Lung (tissue), 12 donors: ENCODE measurements around the gene ELP4. TPM values are rescaled to one million over a fixed set of nuclear protein-coding genes. Genes with fewer than 3 reads are reported as not detected.

Source experiments
- ATAC-seq: fragments of 200-7000 bp; cut with Tn5 transposase; one replicate; pipeline ENCODE4 v1.9.1; 2020; ENCODE audit warnings: moderate number of reproducible peaks; ENCODE audit not compliant: insufficient read depth, low FRiP score
- DNase-seq, 3 donors: peaks; one replicate each; pipeline ENCODE4 v3.0.0-alpha.2; 2013 to 2017
- H3K27ac ChIP-seq, 2 donors: one replicate each; pipeline ENCODE4 v1.5.1; 2013; ENCODE audit warnings: mild to moderate bottlenecking in 2 of 2, moderate library complexity in 2 of 2, control low read depth in 1 of 2, inconsistent platforms in 1 of 2, low read depth in 1 of 2, low read length in 1 of 2
- H3K27me3 ChIP-seq, 3 donors: one replicate each; pipeline ENCODE4 v1.5.1; 2013; ENCODE audit warnings: low read length in 2 of 3; ENCODE audit not compliant: control insufficient read depth in 3 of 3, insufficient read depth in 3 of 3
- H3K36me3 ChIP-seq, 4 donors: one replicate each; pipeline ENCODE4 v1.5.1; 2013; ENCODE audit warnings: low read length in 4 of 4, mild to moderate bottlenecking in 1 of 4, moderate library complexity in 1 of 4; ENCODE audit not compliant: control insufficient read depth in 4 of 4, insufficient read depth in 4 of 4
- H3K4me1 ChIP-seq, 5 donors: one replicate each; pipeline ENCODE4 v1.5.1; 2013; ENCODE audit warnings: low read length in 5 of 5, mild to moderate bottlenecking in 2 of 5, moderate library complexity in 1 of 5; ENCODE audit not compliant: control insufficient read depth in 5 of 5, insufficient read depth in 5 of 5
- H3K4me3 ChIP-seq: one replicate; pipeline ENCODE4 v1.5.1; 2013; ENCODE audit warnings: mild to moderate bottlenecking, control low read depth, moderate library complexity
- H3K9ac ChIP-seq, 2 donors: one replicate each; pipeline ENCODE4 v1.5.1; 2013; ENCODE audit warnings: low read length in 2 of 2, control low read depth in 1 of 2; ENCODE audit not compliant: insufficient read depth in 1 of 2
- H3K9me3 ChIP-seq, 4 donors: one replicate each; pipeline ENCODE4 v1.5.1; 2013; ENCODE audit warnings: low read length in 3 of 4, mild to moderate bottlenecking in 1 of 4, moderate library complexity in 1 of 4; ENCODE audit not compliant: control insufficient read depth in 4 of 4, insufficient read depth in 3 of 4
- WGBS, 2 donors: extraction: QIAGEN DNeasy Blood & Tissue Kit; methylation state at CpG; one replicate each; pipeline ENCODE4 v1.1.7; 2013; 5-methylcytosine and 5-hydroxymethylcytosine counted together
- polyA plus RNA-seq, 2 donors: library from polyadenylated mRNA; stranded (reverse); fragments of 200-250 nt; gene quantifications; one replicate each; pipeline ENCODE4 v1.2.1, GENCODE V29; 2013
- total RNA-seq, 2 donors: library from RNA; depleted of rRNA in 1 of 2; stranded (reverse); fragments of >200 nt in 1 of 2; gene quantifications; one replicate each; pipeline ENCODE4 v1.2.1, GENCODE V29; 2014 to 2021
- TF ChIP-seq, protein P1 (sequence below): IDR thresholded peaks from 2 replicates; pipeline ENCODE4 v1.5.1; 2012; ENCODE audit warnings: mild to moderate bottlenecking; ENCODE audit errors: control extremely low read depth, extremely low read depth
- donor health status: control.
- donor health status: control.
- donor health status: Bipolar disorder and iron deficiency.
- donor health status: healthy.
- donor health status: DM: yes; HTN: yes; CAD: no.

The ELP4 gene
- total and polyA plus RNA-seq, 4 donors: 7.7 to 47.8 (median 13.7) TPM

DNA sequence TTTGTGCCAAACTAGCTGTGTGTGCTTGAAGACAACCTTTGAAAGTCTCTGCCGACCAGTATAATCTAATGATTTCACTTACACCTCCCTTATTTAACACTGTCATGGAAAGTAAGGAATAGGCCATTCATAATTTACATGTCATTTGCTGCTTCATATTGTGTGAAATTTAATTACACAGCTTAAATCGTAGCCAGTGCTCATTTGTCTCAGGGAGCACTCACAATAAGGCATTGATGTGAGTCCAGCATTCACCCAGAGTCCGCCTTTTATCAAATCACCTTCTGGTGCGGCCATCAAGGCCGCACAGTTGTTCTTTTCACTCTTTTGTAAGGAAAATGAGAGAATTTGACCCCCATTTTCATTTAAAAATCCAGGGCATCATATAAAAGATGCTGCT, 254.7 kb downstream of the ELP4 start:
- TF ChIP-seq, protein P1, sequence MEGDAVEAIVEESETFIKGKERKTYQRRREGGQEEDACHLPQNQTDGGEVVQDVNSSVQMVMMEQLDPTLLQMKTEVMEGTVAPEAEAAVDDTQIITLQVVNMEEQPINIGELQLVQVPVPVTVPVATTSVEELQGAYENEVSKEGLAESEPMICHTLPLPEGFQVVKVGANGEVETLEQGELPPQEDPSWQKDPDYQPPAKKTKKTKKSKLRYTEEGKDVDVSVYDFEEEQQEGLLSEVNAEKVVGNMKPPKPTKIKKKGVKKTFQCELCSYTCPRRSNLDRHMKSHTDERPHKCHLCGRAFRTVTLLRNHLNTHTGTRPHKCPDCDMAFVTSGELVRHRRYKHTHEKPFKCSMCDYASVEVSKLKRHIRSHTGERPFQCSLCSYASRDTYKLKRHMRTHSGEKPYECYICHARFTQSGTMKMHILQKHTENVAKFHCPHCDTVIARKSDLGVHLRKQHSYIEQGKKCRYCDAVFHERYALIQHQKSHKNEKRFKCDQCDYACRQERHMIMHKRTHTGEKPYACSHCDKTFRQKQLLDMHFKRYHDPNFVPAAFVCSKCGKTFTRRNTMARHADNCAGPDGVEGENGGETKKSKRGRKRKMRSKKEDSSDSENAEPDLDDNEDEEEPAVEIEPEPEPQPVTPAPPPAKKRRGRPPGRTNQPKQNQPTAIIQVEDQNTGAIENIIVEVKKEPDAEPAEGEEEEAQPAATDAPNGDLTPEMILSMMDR: no peak
- WGBS, 2 donors: 93% methylated on average over 5 of the region's 5 CpGs
- peaks cover 0 to 4% (median 0%) of the 10 kb centered on the region in 5 donors for H3K4me1 ChIP-seq
- H3K36me3 ChIP-seq: peaks cover 0 to 2% (median 0%) of the 10 kb centered on the region in 4 donors
- DNase-seq (no peak), ATAC-seq (no peak)
- H3K27me3 ChIP-seq: peaks cover 0 to 17% (median 0%) of the 10 kb centered on the region in 3 donors
- H3K9ac ChIP-seq: no peak overlapping the region
- H3K27ac ChIP-seq: no peak overlapping the region
- H3K4me3 ChIP-seq: no peak overlapping the region
- H3K9me3 ChIP-seq: no peaks in the 10 kb centered on the region

DNA sequence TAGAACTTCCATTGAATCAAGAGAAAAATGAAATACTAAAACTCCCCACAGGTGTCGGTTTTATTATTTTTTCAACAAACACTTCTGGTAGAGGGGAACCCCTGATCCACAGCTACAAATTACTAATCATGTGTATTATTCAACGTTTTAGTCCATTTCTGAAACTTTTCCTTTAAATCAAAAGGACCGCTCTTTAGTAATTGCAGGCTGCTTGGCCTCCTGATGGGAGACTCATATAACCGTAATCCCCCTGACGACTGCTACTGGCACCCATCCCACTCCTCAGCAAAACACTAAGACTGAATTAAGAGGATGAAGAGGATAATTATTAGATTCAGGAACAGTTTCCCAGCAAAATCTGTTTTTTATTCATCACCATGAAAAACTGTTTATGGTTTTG, 255.2 kb downstream of the ELP4 start:
- DNase-seq (no peak), ATAC-seq (no peak)
- Histone ChIP-seq H3K36me3 (peaks cover 0 to 2% (median 0%) of the 10 kb centered on the region in 4 donors), H3K4me3 (no peak overlapping the region), H3K4me1 (peaks cover 0 to 4% (median 0%) of the 10 kb centered on the region in 5 donors), H3K9me3 (no peaks in the 10 kb centered on the region), H3K9ac (no peak overlapping the region), H3K27me3 (peaks cover 0 to 17% (median 0%) of the 10 kb centered on the region in 3 donors), H3K27ac (no peak overlapping the region)
- TF ChIP-seq, protein P1: no peak
- 91 to 94% methylated on average over 5 of the region's 5 CpGs for WGBS, 2 donors

DNA sequence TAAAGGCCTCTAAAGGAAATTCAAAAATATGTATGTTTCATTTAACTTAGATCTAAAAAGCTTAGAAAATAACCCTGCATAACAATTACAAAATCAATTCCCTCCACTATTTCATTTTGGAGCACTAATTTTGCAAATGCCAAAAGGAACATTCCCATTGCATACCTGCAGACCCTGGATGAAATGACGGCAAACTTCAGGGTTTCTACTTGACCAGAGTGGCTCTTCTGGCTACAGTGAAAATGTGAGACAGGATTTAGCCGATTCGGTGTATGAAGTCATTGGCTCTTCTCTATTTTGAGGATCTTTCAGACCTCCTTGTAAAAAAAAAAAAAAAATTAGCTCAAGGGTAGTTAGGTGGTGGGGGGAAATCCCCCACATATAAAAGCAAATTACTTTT, 257.5 kb downstream of the ELP4 start:
- TF ChIP-seq, protein P1: no peak
- H3K9ac ChIP-seq: no peak overlapping the region
- H3K4me3 ChIP-seq: no peak overlapping the region
- no peak overlapping the region for H3K27ac ChIP-seq
- no peaks in the 10 kb centered on the region for H3K9me3 ChIP-seq
- peaks cover 0 to 8% (median 0%) of the 10 kb centered on the region in 3 donors for H3K27me3 ChIP-seq
- DNase-seq: no peak
- WGBS, 2 donors: 96 to 97% methylated on average over 3 of the region's 3 CpGs
- ATAC-seq: no peak
- peaks cover 0 to 2% (median 0%) of the 10 kb centered on the region in 4 donors for H3K36me3 ChIP-seq
- H3K4me1 ChIP-seq: peaks cover 0 to 4% (median 0%) of the 10 kb centered on the region in 5 donors

DNA sequence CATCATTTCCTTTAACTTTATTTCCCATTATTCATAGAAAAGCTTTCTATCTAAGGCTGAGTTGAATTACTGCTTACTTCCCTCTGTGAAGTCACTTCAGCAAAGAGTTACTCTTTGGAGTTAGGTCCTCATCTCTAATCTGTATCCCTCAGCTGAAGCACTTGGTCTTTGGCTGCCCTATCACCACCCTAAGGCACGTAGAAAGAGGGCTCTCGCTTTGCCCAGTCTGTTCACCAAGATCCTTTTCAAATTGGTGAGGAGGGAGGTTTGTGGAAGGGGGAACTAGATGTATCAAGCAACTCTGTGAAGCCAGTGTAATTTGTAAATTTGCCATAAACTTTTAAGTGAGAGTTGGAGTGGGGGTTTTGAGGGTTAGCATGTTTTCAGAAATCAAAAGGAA, 258.1 kb downstream of the ELP4 start:
- Histone ChIP-seq H3K36me3 (peaks cover 0 to 2% (median 0%) of the 10 kb centered on the region in 4 donors), H3K4me1 (peaks cover 0 to 4% (median 0%) of the 10 kb centered on the region in 5 donors), H3K9ac (no peak overlapping the region), H3K4me3 (no peak overlapping the region), H3K27me3 (peaks cover 0 to 7% (median 0%) of the 10 kb centered on the region in 3 donors), H3K27ac (no peak overlapping the region), H3K9me3 (no peaks in the 10 kb centered on the region)
- 94 to 95% methylated on average over 2 of the region's 2 CpGs for WGBS, 2 donors
- TF ChIP-seq, protein P1: no peak
- DNase-seq (no peak), ATAC-seq (no peak)
